ENCODE results near the gene SYDE1.
A peak's percentile ranks its signal among the peaks of the same experiment; 100 is the strongest.

The SYDE1 gene

GRCh38 chr19:15149737-15150136, 42.5 kb downstream of the SYDE1 start:
- Histone ChIP-seq H2AFZ (ENCODE audit: low read depth, low read length, severe bottlenecking) (no peak overlapping the region), H3K79me2 (ENCODE audit: insufficient read depth, low read length) (no peaks in the 10 kb centered on the region), H3K4me3 (ENCODE audit: insufficient read depth, low read length, poor library complexity, severe bottlenecking) (no peak overlapping the region), H4K20me1 (ENCODE audit: low read depth, low read length) (no peaks in the 10 kb centered on the region), H3K9me2 (replicated peaks; ENCODE audit: insufficient read depth, low read length) (no peaks in the 10 kb centered on the region), H3K9ac (ENCODE audit: low read length) (no peak overlapping the region), H3K9me3 (ENCODE audit: insufficient read depth, low read length) (no peaks in the 10 kb centered on the region), H3K4me2 (ENCODE audit: low read depth, low read length, poor library complexity, severe bottlenecking) (no peak overlapping the region), H3K36me3 (ENCODE audit: low read length) (no peaks in the 10 kb centered on the region), H3F3A (ENCODE audit: insufficient read depth) (no peaks in the 10 kb centered on the region), H3K27me3 (ENCODE audit: low read length) (no peaks in the 10 kb centered on the region), H3K27ac (ENCODE audit: low read depth, low read length) (no peak overlapping the region)
- TF ChIP-seq EZH2phosphoT487 (conservative IDR thresholded peaks at IDR 0.05; ENCODE audit: low read length), result no peak

GRCh38 chr19:15154002-15154612, 46.9 kb downstream of the SYDE1 start:
- no peaks in the 10 kb centered on the region for H4K20me1 ChIP-seq (ENCODE audit: low read depth, low read length)
- H3K79me2 ChIP-seq (ENCODE audit: insufficient read depth, low read length), result no peaks in the 10 kb centered on the region
- H3K27ac ChIP-seq (ENCODE audit: low read depth, low read length), result no peak overlapping the region
- TF ChIP-seq CTCF (IDR thresholded peaks at IDR 0.05; ENCODE audit: insufficient read depth, low read length, poor library complexity, severe bottlenecking) (peak; percentile 60), EZH2phosphoT487 (conservative IDR thresholded peaks at IDR 0.05; ENCODE audit: low read length) (no peak)
- no peaks in the 10 kb centered on the region for H3K9me2 ChIP-seq (replicated peaks; ENCODE audit: insufficient read depth, low read length)
- no peaks in the 10 kb centered on the region for H3K9me3 ChIP-seq (ENCODE audit: insufficient read depth, low read length)
- H3F3A ChIP-seq (ENCODE audit: insufficient read depth), result no peaks in the 10 kb centered on the region
- H3K9ac ChIP-seq (ENCODE audit: low read length), result no peak overlapping the region
- H2AFZ ChIP-seq (ENCODE audit: low read depth, low read length, severe bottlenecking), result no peak overlapping the region
- no peaks in the 10 kb centered on the region for H3K27me3 ChIP-seq (ENCODE audit: low read length)
- H3K4me3 ChIP-seq (ENCODE audit: insufficient read depth, low read length, poor library complexity, severe bottlenecking), result no peak overlapping the region
- no peak overlapping the region for H3K4me2 ChIP-seq (ENCODE audit: low read depth, low read length, poor library complexity, severe bottlenecking)
- no peaks in the 10 kb centered on the region for H3K36me3 ChIP-seq (ENCODE audit: low read length)

- H3K9me3 ChIP-seq (ENCODE audit: insufficient read depth, low read length), result no peaks in the 10 kb centered on the region
- H2AFZ ChIP-seq (ENCODE audit: low read depth, low read length, severe bottlenecking), result no peak overlapping the region
- no peak overlapping the region for H3K4me2 ChIP-seq (ENCODE audit: low read depth, low read length, poor library complexity, severe bottlenecking)
- no peaks in the 10 kb centered on the region for H3F3A ChIP-seq (ENCODE audit: insufficient read depth)
- no peaks in the 10 kb centered on the region for H3K27me3 ChIP-seq (ENCODE audit: low read length)
- H3K36me3 ChIP-seq (ENCODE audit: low read length), result no peaks in the 10 kb centered on the region
- no peaks in the 10 kb centered on the region for H3K79me2 ChIP-seq (ENCODE audit: insufficient read depth, low read length)
- H3K27ac ChIP-seq (ENCODE audit: low read depth, low read length), result no peak overlapping the region
- TF ChIP-seq CTCF (IDR thresholded peaks at IDR 0.05; ENCODE audit: insufficient read depth, low read length, poor library complexity, severe bottlenecking) (no peak), EZH2phosphoT487 (conservative IDR thresholded peaks at IDR 0.05; ENCODE audit: low read length) (no peak)
- H3K9ac ChIP-seq (ENCODE audit: low read length), result no peak overlapping the region
- H4K20me1 ChIP-seq (ENCODE audit: low read depth, low read length), result no peaks in the 10 kb centered on the region
- H3K4me3 ChIP-seq (ENCODE audit: insufficient read depth, low read length, poor library complexity, severe bottlenecking), result no peak overlapping the region
- H3K9me2 ChIP-seq (replicated peaks; ENCODE audit: insufficient read depth, low read length), result no peaks in the 10 kb centered on the region
These were observed 48.1 kb downstream of the SYDE1 start for GRCh38 chr19:15155296-15155695.

GRCh38 chr19:15156391-15156790, 49.2 kb downstream of the SYDE1 start:
- Histone ChIP-seq H3K9me3 (ENCODE audit: insufficient read depth, low read length) (no peaks in the 10 kb centered on the region), H4K20me1 (ENCODE audit: low read depth, low read length) (no peaks in the 10 kb centered on the region), H3F3A (ENCODE audit: insufficient read depth) (no peaks in the 10 kb centered on the region), H3K36me3 (ENCODE audit: low read length) (no peaks in the 10 kb centered on the region), H3K9ac (ENCODE audit: low read length) (no peak overlapping the region), H3K27me3 (ENCODE audit: low read length) (no peaks in the 10 kb centered on the region), H3K9me2 (replicated peaks; ENCODE audit: insufficient read depth, low read length) (no peaks in the 10 kb centered on the region), H3K4me2 (ENCODE audit: low read depth, low read length, poor library complexity, severe bottlenecking) (no peak overlapping the region), H3K79me2 (ENCODE audit: insufficient read depth, low read length) (no peaks in the 10 kb centered on the region), H3K27ac (ENCODE audit: low read depth, low read length) (no peak overlapping the region), H2AFZ (ENCODE audit: low read depth, low read length, severe bottlenecking) (no peak overlapping the region), H3K4me3 (ENCODE audit: insufficient read depth, low read length, poor library complexity, severe bottlenecking) (no peak overlapping the region)
- TF ChIP-seq CTCF (IDR thresholded peaks at IDR 0.05; ENCODE audit: insufficient read depth, low read length, poor library complexity, severe bottlenecking), result no peak
- no peak for TF ChIP-seq EZH2phosphoT487 (conservative IDR thresholded peaks at IDR 0.05; ENCODE audit: low read length)
